Kasumi-1 (cell line): Measurements from ENCODE around the gene RECQL.

Source experiments
- DNase-seq, 2 experiments: peaks; one replicate each; lab custom pipeline; 2025; lab: John Stamatoyannopoulos, UW

The RECQL gene, protein sequence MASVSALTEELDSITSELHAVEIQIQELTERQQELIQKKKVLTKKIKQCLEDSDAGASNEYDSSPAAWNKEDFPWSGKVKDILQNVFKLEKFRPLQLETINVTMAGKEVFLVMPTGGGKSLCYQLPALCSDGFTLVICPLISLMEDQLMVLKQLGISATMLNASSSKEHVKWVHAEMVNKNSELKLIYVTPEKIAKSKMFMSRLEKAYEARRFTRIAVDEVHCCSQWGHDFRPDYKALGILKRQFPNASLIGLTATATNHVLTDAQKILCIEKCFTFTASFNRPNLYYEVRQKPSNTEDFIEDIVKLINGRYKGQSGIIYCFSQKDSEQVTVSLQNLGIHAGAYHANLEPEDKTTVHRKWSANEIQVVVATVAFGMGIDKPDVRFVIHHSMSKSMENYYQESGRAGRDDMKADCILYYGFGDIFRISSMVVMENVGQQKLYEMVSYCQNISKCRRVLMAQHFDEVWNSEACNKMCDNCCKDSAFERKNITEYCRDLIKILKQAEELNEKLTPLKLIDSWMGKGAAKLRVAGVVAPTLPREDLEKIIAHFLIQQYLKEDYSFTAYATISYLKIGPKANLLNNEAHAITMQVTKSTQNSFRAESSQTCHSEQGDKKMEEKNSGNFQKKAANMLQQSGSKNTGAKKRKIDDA

GRCh38 chr12:21501258-21502163, at the start of gene RECQL, which contains the start of gene GOLT1B:
Gene RECQL, minus strand, starts transcription at chr12:21501635. Its CDS starts 2,065 bp downstream, at chr12:21499570.
Gene GOLT1B, plus strand, starts transcription at chr12:21501789. Its CDS starts 135 bp downstream, at chr12:21501924.
- DNase-seq: peak; percentile 99

DNA sequence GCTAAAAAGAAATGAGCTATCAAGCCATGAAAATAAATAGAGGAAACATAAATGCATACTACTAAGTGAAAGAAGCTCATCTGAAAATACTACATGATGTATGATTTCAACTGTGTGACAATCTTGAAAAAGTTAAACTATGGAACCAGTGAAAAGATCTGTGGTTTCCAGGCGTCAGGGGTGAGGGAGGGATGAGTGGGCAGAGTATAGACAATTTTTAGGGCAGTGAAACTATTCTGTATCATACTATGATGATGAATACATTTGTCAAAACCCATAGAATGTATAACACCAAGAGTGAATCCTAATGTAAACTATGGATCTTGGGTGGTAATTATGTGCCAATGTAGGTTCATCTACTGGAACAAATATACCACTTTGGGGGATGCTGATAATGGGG, 46.0 kb upstream of the RECQL start:
- no peak for DNase-seq

DNA sequence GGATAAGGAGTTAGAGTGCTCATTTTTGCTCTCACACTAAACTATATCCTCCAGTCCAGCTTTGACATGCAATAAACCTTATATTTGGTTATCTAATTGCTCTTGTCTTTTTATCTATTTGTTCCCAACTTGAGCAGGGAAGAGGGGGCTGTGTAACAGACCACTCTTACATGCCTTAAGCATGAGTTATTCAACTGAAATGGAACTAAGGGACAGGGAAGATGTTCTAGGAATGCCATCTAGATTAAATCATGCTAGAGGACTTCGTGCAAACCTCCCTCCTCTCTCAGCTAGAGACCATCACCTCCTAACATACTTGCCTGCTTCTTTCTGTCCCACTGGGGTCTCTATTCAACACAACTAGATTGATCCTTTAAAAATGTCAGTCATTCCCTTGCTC, 45.3 kb upstream of the RECQL start:
- no peak for DNase-seq

DNA sequence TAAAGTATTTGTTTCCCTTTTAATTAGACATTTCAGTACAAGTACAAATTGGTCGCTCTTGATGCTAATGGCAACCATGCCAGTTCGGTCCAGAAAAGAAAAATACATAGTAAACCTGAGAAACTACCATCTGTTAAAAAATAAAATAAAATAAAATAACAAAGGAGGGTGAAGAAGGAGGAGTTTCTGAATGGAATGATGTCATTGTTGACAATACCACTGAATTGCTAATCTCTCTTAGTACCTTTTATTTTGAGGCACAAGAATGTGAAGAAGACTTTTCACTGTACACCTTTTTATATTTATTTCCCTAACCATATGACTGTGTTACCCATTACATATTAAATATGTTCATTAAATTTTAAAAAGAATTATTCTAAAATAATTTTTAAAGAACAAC, 44.1 kb upstream of the RECQL start:
- DNase-seq: no peak

- DNase-seq: peak; percentile 45 to 69
Measured at GRCh38 chr12:21543151-21543550, 41.7 kb upstream of the RECQL start.

- peak; percentile 8 to 17 for DNase-seq
Measured at GRCh38 chr12:21542403-21542802, 41.0 kb upstream of the RECQL start.

GRCh38 chr12:21541773-21542172, 40.3 kb upstream of the RECQL start:
- no peak for DNase-seq

DNA sequence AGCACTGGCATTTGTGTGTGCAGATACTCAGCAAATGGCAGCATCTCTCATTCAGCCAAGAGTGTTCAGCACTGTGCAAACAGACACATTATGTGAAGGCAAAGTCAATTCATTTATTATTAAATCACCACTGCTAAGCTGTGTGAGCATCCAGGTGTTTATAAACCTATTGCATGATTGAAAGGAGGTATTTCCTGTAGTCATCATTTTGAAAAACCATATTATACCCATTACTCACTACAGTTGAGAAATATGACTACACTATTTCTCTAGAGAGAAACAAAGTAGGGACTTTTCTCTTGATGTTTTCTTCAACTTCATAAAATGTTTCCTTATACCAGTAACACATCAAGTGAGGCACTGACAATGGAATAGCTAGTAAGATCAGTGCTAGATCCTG, 38.4 kb upstream of the RECQL start:
- no peak for DNase-seq

- DNase-seq: no peak
Measured at GRCh38 chr12:21538061-21538653, 36.7 kb upstream of the RECQL start.

DNA sequence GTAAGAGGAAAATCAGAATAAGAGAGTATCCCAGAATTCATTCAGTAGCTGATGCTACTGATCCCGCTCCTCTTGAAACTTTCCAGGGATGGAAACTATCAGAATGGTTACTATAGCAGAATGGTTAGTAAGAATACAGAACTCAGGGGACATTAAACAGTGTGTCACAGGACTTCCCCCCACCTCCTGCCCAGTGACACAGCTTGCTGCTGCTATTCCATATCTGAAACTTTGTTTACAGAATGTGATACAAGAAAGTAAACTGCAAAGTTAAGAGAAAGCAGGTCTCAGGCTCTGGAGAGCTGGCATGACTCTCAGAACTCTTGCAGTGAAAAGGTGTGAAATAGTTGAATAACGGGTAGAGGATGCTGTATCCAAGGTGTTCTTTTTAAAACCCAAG, 28.0 kb upstream of the RECQL start:
- DNase-seq: no peak

DNA sequence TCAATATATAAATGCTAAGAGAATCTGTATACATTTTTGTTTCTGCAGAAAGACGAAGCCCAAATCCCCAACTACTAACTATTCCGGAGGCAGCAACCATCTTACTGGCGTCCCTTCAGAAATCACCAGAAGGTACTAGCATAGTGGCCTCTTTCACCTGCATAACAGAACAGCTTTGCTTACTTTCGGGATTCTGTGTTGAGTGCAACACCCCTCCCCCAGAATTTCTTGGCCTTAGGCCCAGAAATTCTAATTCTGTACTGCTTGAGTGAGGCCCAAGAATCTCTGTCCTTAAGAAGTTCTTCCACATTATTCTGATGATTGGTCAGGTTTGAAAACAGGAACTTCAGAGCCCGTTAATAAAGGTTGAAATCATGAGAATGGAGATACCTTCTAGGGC, 27.5 kb upstream of the RECQL start:
- DNase-seq: no peak

DNA sequence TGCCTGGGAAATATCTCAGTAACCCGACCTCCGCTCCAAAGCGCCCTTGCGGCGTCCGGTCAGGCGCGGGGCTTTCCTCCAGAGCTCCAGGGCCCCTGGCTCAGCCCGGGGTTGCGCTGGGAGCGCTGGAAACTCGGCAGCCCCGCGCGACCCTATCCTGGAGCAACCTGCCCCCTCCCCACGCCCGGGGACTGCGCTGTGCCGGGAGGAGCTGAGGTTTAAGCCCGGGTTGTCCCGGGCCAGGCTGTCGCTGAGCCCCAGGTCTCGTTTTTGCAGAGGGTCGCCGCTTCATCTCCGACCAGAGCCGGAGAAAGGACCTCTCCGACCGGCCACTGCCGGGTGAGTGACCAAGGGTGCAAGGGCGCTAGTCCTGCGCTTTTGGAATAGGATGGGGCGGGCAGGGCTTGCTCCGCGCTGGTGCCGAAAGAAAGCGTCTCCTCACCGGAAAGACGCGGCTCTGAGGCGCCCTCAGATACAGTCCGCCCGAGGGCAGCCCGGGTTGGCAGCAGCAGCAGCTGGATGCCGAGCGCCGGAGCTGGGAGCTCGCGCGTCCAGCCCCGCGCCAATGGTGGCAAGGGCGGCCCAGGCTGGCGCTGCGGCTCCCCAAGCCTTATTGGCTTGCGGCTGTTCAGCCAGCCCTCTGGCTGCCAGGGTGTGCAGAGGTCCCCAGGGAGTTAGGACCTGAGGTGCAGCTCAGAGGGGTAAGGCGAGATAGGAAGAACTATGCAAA, 26.2 kb upstream of the RECQL start:
- DNase-seq: peak; percentile 41 to 64

DNA sequence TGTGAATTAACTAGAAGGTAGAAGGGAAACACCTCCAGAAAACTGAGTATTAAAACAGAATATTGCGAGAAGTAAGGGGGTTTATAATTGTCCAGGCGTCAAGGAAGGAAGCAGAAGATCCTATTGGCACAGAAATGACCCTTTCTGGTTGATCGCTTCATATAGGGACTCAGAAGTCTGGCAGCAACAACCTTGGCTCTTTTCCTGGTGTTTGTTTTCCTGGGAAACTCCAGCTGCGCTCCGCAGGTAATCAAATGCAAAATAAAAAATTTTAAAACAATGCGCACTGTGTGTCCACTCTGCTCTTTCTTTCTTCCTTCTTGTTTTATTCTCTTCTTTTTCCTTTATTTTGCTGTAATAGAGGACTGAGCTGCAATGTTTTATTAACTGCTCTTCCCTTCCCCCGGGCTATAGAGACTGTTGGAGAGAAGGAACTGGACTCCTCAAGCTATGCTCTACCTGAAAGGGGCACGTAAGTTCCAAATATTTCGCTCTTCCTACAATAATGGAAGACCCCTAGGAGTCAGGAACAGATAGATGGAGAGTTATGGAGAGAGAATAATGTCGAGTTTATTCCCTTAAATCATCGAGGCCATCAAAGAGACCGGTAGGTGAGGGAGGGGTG, 25.4 kb upstream of the RECQL start:
- DNase-seq: no peak

DNA sequence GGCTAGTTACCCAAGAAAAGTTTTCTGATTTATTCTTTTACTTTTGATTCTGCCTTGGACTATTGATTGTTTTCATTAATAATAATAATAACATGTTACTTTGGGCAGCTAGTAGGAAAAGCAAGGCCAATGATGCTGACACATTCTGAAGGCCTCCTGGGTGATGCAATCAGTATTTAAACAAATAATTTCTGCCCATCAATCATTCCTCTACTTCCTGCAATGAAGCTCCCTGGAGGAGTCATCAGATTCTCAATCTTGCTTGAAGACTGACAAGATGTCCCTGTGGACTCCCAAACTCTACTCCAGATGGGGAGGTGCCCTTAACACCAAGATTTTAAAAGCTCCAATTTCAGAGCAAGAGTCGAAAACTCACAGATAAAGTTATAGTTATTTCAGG, 24.6 kb upstream of the RECQL start, which contains the start of gene SPX:
TSS of gene SPX (plus strand) at position 244 of the 400 bp plus-strand sequence. CDS start 177 bp downstream, outside the sequence.
- DNase-seq: no peak

- no peak for DNase-seq
Measured at GRCh38 chr12:21523148-21523547, 21.7 kb upstream of the RECQL start.

GRCh38 chr12:21521541-21521940, 20.1 kb upstream of the RECQL start:
- DNase-seq: no peak

DNA sequence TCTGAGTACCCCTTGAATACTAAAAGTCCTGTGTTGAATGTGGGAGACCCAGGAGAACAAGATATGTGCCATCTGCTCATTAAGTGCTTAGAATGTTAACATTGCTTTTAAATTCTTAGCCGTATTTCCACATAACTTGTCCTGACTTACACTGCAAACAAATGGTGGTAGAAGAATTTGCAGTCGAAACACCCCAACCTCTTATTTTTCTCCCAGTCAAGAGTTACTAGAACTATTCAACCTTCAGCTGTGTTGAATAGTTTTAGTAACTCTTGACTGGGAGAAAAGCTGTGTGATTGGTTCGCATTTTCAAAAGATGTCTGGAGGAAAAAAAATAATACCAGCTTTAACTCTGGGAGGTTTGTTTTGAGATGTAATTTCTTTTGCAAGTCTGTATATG, 17.0 kb upstream of the RECQL start:
- no peak for DNase-seq

GRCh38 chr12:21516281-21516680, 14.8 kb upstream of the RECQL start:
- no peak for DNase-seq

DNA sequence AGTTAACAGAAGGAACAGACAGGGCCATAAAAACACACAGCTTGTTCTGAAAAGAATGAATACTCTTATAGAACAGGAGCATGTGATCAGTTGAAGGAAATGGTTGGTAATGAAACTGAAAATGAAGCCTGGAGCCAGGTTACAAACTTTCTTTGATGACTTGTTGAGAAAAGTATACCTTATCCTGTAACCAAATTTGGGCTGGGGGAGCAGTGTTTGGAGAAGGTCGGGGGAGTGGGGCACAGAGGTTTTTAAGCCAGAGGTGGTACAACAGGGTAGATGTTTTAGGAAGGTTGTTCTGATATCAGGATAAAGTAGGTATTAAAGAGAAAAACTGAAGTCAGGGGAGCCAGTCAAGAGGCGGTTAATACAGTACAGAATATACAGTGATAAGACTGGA, 8.3 kb upstream of the RECQL start:
- no peak for DNase-seq

- no peak for DNase-seq
Measured at GRCh38 chr12:21507849-21508248, 6.4 kb upstream of the RECQL start.

GRCh38 chr12:21505888-21506287, 4.5 kb upstream of the RECQL start:
- DNase-seq: no peak
